DMS153 (cell line): ENCODE results near the gene RNU4-1.
"Not testable (repeated sequence)": the region's sequence is repeated elsewhere in the genome, so short reads cannot be mapped to it uniquely, and the experiment has no call there.

ENCODE experiments used
- DNase-seq: peaks from one replicate; lab custom pipeline; 2025; lab: John Stamatoyannopoulos, UW

The RNU4-1 gene

GRCh38 chr12:120258323-120258896 is 34.6 kb downstream of the RNU4-1 start:
- no peak for DNase-seq

GRCh38 chr12:120257041-120257821 is 35.8 kb downstream of the RNU4-1 start:
- no peak for DNase-seq

- no peak for DNase-seq
Observed at GRCh38 chr12:120254809-120255208, 38.2 kb downstream of the RNU4-1 start.

- DNase-seq: not testable (repeated sequence)
Observed at GRCh38 chr12:120253313-120253712, 39.7 kb downstream of the RNU4-1 start.

- no peak for DNase-seq
Observed at GRCh38 chr12:120252071-120252906, 40.7 kb downstream of the RNU4-1 start.

- not testable (repeated sequence) for DNase-seq
Observed at GRCh38 chr12:120251364-120252070, 41.5 kb downstream of the RNU4-1 start.

- no peak for DNase-seq
Observed at GRCh38 chr12:120249875-120250795, 42.9 kb downstream of the RNU4-1 start.

- DNase-seq: no peak
Observed at GRCh38 chr12:120249266-120249874, 43.7 kb downstream of the RNU4-1 start.

GRCh38 chr12:120247621-120248030 is 45.4 kb downstream of the RNU4-1 start:
- no peak for DNase-seq

GRCh38 chr12:120247183-120247582 is 45.9 kb downstream of the RNU4-1 start:
- DNase-seq: no peak

- DNase-seq: not testable (repeated sequence)
Observed at GRCh38 chr12:120246705-120247104, 46.3 kb downstream of the RNU4-1 start.
